Psoas muscle (tissue), 8 donors: Measurements from ENCODE around the gene SPDL1. TPM values are rescaled to one million over a fixed set of nuclear protein-coding genes. Genes with fewer than 3 reads are reported as not detected.

Source experiments
- ATAC-seq, 4 donors: fragments of 200-7000 bp; cut with Tn5 transposase; one replicate each; pipeline ENCODE4 v1.9.1; 2020; ENCODE audit warnings: moderate library complexity in 3 of 4, mild to moderate bottlenecking in 2 of 4
- DNase-seq, 2 donors: peaks; one replicate each; pipeline ENCODE4 v3.0.0-alpha.2; 2020
- H3K27ac ChIP-seq: fragments of 200-600 bp; one replicate; pipeline ENCODE4 v1.8.0; 2022
- H3K27me3 ChIP-seq, 3 donors: fragments of 200-600 bp in 1 of 3; one replicate each; pipeline versions ENCODE4 v1.6.1 to v1.8.0; 2013 to 2022; ENCODE audit warnings: low read length in 2 of 3, mild to moderate bottlenecking in 2 of 3, moderate library complexity in 1 of 3; ENCODE audit not compliant: insufficient read depth in 3 of 3
- H3K36me3 ChIP-seq, 2 donors: fragments of 200-600 bp in 1 of 2; one replicate each; pipeline versions ENCODE4 v1.6.1 to v1.8.0; 2013 to 2022; ENCODE audit warnings: low read depth in 1 of 2, mild to moderate bottlenecking in 1 of 2, moderate library complexity in 1 of 2; ENCODE audit not compliant: insufficient read depth in 1 of 2
- H3K4me1 ChIP-seq: fragments of 200-600 bp; one replicate; pipeline ENCODE4 v1.8.0; 2022
- H3K4me3 ChIP-seq: fragments of 200-600 bp; one replicate; pipeline ENCODE4 v1.8.0; 2022; ENCODE audit warnings: mild to moderate bottlenecking
- H3K9me3 ChIP-seq: fragments of 200-600 bp; one replicate; pipeline ENCODE4 v1.8.0; 2022
- CTCF ChIP-seq: fragments of 200-600 bp; IDR thresholded peaks from one replicate; pipeline ENCODE4 v1.8.0; 2022; ENCODE audit warnings: antibody characterized with exemption
- WGBS, 3 donors: extraction: QIAGEN DNeasy Blood & Tissue Kit; methylation state at CpG; one replicate each; pipeline versions ENCODE4 v1.1.6 to v1.1.7; 2013; 5-methylcytosine and 5-hydroxymethylcytosine counted together
- intact Hi-C, 2 donors: fragments of 100-400 bp; cut with DNase I; formaldehyde crosslinking; loops; one replicate each; pipeline versions ENCODE4 v1.11.0 to v1.14.2; 2022
- polyA plus RNA-seq, 3 donors: library from polyadenylated mRNA; stranded (reverse); fragments of 200-250 nt; gene quantifications; one replicate each; pipeline ENCODE4 v1.2.3, GENCODE V29; 2013
- total RNA-seq, 4 donors: library from RNA; stranded (reverse); fragmentation: NEBNext Ultra II Directional in 2 of 4; extraction: Animal tissue kit (Norgen Biotek cat#: 25700) in 2 of 4; gene quantifications; one replicate each; pipeline versions ENCODE4 v1.2.1 to v1.2.4, GENCODE V29; 2021 to 2023
- donor health status: healthy with polysubstance abuse.
- donor health status: DM: no; HTN: no; CAD: no; lungs with moderate emphysema.
- donor health status: Bipolar disorder and iron deficiency.
- donor health status: healthy.
- donor health status: DM: yes; HTN: yes; CAD: no.
- donor health status: DM: no; HTN: no; CAD: no.
- donor health status: DM: no; HTN: no; CAD: no.
- donor health status: DM: yes; HTN: yes; CAD: no.

SPDL1 gene
- total and polyA plus RNA-seq, 7 donors, result 1.7 to 6.3 (median 2.8) TPM

GRCh38 chr5:169649486-169649885 is 65.9 kb downstream of the SPDL1 start:
- TF ChIP-seq CTCF, result no peak

GRCh38 chr5:169650701-169651331 is 67.2 kb downstream of the SPDL1 start:
- ATAC-seq (no peak), DNase-seq (no peak)
- TF ChIP-seq CTCF, result no peak
- no peak overlapping the region for H3K27ac ChIP-seq
- 73 to 78% (median 74%) methylated on average over 5 of the region's 5 CpGs for WGBS, 3 donors
- H3K27me3 ChIP-seq, result peaks cover 0 to 1% (median 0%) of the 10 kb centered on the region in 3 donors
- intact Hi-C loops, result no loop called here
- H3K36me3 ChIP-seq, result no peaks in the 10 kb centered on the region
- H3K9me3 ChIP-seq, result no peaks in the 10 kb centered on the region
- no peaks in the 10 kb centered on the region for H3K4me1 ChIP-seq
- no peak overlapping the region for H3K4me3 ChIP-seq

More at GRCh38 chr5:169649486-169649885, 65.9 kb downstream of the SPDL1 start:
- 70 to 89% (median 72%) methylated on average over 7 of the region's 7 CpGs for WGBS, 3 donors
- ATAC-seq, result no peak
- peaks cover 0 to 1% (median 0%) of the 10 kb centered on the region in 3 donors for H3K27me3 ChIP-seq
- no peak overlapping the region for H3K27ac ChIP-seq
- no peaks in the 10 kb centered on the region for H3K9me3 ChIP-seq
- no peaks in the 10 kb centered on the region for H3K4me1 ChIP-seq
- DNase-seq, result no peak
- no peaks in the 10 kb centered on the region for H3K36me3 ChIP-seq
- intact Hi-C loops, result no loop called here
- H3K4me3 ChIP-seq, result no peak overlapping the region

- Histone ChIP-seq H3K27me3 (peaks cover 0 to 1% (median 0%) of the 10 kb centered on the region in 3 donors), H3K36me3 (no peaks in the 10 kb centered on the region), H3K27ac (no peak overlapping the region), H3K9me3 (no peaks in the 10 kb centered on the region), H3K4me1 (no peaks in the 10 kb centered on the region), H3K4me3 (no peak overlapping the region)
- WGBS, 3 donors, result 33 to 48% (median 34%) methylated on average over 5 of the region's 5 CpGs
- TF ChIP-seq CTCF, result no peak
- ATAC-seq, result no peak
- no peak for DNase-seq
- intact Hi-C loops, result no loop called here
Observed at GRCh38 chr5:169651526-169651925, 68.0 kb downstream of the SPDL1 start.

GRCh38 chr5:169652057-169652456 is 68.5 kb downstream of the SPDL1 start:
- TF ChIP-seq CTCF, result no peak
- DNase-seq, result no peak
- Histone ChIP-seq H3K4me3 (no peak overlapping the region), H3K27me3 (peaks cover 0 to 1% (median 0%) of the 10 kb centered on the region in 3 donors), H3K36me3 (no peaks in the 10 kb centered on the region), H3K4me1 (no peaks in the 10 kb centered on the region), H3K9me3 (no peaks in the 10 kb centered on the region), H3K27ac (no peak overlapping the region)
- intact Hi-C loops, result no loop called here
- WGBS, 3 donors, result 0 to 6% (median 0%) methylated on average over 1 of the region's 1 CpG
- no peak for ATAC-seq

GRCh38 chr5:169653091-169653490 is 69.5 kb downstream of the SPDL1 start:
- intact Hi-C loops, result no loop called here
- WGBS, 3 donors, result 70 to 81% (median 80%) methylated on average over 5 of the region's 5 CpGs
- no peak for TF ChIP-seq CTCF

More at GRCh38 chr5:169653091-169653490, 69.5 kb downstream of the SPDL1 start:
- no peak for DNase-seq
- H3K36me3 ChIP-seq, result no peaks in the 10 kb centered on the region
- no peak for ATAC-seq
- no peaks in the 10 kb centered on the region for H3K4me1 ChIP-seq
- no peak overlapping the region for H3K27ac ChIP-seq
- no peaks in the 10 kb centered on the region for H3K27me3 ChIP-seq
- no peaks in the 10 kb centered on the region for H3K9me3 ChIP-seq
- H3K4me3 ChIP-seq, result no peak overlapping the region
